Type B pancreatic cell (in vitro differentiated cells): ENCODE results near the gene GRB10. TPM values are rescaled to one million over a fixed set of nuclear protein-coding genes. Genes with fewer than 3 reads are reported as not detected.

Source experiments
- DNase-seq: peaks from one replicate; pipeline ENCODE4 v3.0.0; 2021; ENCODE audit warnings: mixed read lengths; ENCODE audit not compliant: unreplicated experiment; ENCODE audit errors: extremely low spot score
- H3K27ac Mint-ChIP-seq: 2 replicates; pipeline ENCODE4 v1.8.0; 2021; ENCODE audit warnings: mild to moderate bottlenecking, mixed read lengths
- H3K27me3 Mint-ChIP-seq: 2 replicates; pipeline ENCODE4 v1.8.0; 2021; ENCODE audit warnings: mixed read lengths
- H3K36me3 Mint-ChIP-seq: 2 replicates; pipeline ENCODE4 v1.8.0; 2021; ENCODE audit warnings: mixed read lengths
- H3K4me1 Mint-ChIP-seq: one replicate; pipeline ENCODE4 v1.8.0; 2021; ENCODE audit warnings: mixed read lengths; ENCODE audit not compliant: unreplicated experiment
- H3K4me3 Mint-ChIP-seq: 2 replicates; pipeline ENCODE4 v1.8.0; 2021; ENCODE audit warnings: mild to moderate bottlenecking, mixed read lengths
- H3K9me3 Mint-ChIP-seq: 2 replicates; pipeline ENCODE4 v1.8.0; 2021; ENCODE audit warnings: mixed read lengths
- total RNA-seq: library from RNA; stranded (reverse); gene quantifications from 2 replicates; pipeline ENCODE4 v1.2.1, GENCODE V29; 2021; ENCODE audit warnings: low replicate concordance
- TF ChIP-seq, protein P1 (sequence below): fragments of 200-600 bp; sonication (generic); conservative IDR thresholded peaks from 2 replicates; pipeline ENCODE4 v1.5.0; 2021; ENCODE audit warnings: antibody characterized with exemption, mild to moderate bottlenecking

The GRB10 gene
- total RNA-seq, 1 donor from 2014 or later = 42.3 TPM

DNA sequence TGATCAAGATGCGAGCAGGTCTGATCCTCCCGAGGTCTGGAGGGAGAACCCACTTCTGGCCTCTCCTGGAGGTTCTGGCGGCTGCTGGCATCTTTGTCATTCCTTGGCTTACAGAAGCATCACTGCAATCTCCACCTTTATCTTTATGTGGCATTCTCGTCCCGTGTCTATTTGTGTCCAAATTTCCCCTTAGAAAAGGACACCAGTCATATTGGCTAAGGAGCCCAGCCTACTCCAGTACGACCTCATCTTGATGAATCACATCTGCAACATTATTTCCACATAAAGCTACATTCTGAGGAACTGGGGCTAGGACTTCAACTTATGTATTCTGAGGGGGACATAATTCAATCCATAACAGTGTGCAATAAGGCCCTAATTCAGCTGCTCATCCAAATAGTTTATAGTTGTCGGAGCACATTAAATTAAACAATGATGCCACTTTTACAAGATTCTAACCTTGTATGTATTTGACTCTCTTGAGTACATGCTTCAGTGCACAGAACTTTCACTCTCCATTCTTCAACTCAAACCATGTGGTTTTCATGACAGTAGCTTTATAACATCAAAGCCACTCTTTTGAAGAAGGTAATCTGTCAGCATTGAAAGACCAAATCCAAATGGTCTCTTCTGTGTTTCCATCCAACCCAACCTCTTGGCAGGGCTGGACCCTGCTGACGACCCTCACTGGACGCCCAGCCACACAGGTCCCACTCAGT lies 131.3 kb downstream of the GRB10 start:
- TF ChIP-seq, protein P1, sequence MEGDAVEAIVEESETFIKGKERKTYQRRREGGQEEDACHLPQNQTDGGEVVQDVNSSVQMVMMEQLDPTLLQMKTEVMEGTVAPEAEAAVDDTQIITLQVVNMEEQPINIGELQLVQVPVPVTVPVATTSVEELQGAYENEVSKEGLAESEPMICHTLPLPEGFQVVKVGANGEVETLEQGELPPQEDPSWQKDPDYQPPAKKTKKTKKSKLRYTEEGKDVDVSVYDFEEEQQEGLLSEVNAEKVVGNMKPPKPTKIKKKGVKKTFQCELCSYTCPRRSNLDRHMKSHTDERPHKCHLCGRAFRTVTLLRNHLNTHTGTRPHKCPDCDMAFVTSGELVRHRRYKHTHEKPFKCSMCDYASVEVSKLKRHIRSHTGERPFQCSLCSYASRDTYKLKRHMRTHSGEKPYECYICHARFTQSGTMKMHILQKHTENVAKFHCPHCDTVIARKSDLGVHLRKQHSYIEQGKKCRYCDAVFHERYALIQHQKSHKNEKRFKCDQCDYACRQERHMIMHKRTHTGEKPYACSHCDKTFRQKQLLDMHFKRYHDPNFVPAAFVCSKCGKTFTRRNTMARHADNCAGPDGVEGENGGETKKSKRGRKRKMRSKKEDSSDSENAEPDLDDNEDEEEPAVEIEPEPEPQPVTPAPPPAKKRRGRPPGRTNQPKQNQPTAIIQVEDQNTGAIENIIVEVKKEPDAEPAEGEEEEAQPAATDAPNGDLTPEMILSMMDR = no peak
- H3K9me3 Mint-ChIP-seq = no peaks in the 10 kb centered on the region
- H3K4me3 Mint-ChIP-seq = no peak overlapping the region
- H3K27me3 Mint-ChIP-seq = no peaks in the 10 kb centered on the region
- H3K4me1 Mint-ChIP-seq = no peaks in the 10 kb centered on the region
- DNase-seq = no peak
- H3K36me3 Mint-ChIP-seq = peaks cover 10% of the 10 kb centered on the region
- no peak overlapping the region for H3K27ac Mint-ChIP-seq

DNA sequence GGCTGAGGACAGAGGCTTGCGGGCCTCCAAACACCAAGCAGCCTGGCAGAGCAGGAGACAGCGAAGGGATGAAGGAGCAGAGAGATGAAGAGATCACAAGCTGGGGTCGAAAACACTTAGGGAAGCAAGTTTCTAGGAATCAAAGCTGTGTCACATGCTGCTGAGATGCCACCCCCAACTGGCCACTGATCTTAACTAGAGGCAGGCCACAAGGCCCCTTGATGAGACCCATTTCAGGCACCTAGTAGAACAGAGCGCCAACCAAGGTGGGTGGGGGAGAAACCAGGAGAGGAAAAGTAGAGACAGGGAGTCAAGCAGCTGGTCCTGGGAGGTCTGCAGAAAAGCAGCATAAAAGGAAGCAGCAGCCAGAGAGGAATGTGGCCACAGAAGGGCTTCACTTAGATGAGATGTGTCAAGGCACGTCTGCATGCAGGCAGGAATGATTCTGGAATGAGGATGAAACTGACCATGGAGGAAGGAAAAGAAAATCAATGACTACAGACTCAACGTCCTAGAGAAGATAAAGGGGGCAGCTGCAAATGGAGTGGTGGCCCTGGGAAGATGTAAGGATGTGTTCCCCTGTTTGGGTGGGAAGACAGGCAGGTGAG lies 132.5 kb downstream of the GRB10 start:
- Mint-ChIP-seq H3K9me3 (no peaks in the 10 kb centered on the region), H3K36me3 (peaks cover 10% of the 10 kb centered on the region), H3K27me3 (no peaks in the 10 kb centered on the region), H3K4me3 (no peak overlapping the region), H3K27ac (no peak overlapping the region), H3K4me1 (peaks cover 3% of the 10 kb centered on the region)
- DNase-seq = no peak
- TF ChIP-seq, protein P1 = no peak

DNA sequence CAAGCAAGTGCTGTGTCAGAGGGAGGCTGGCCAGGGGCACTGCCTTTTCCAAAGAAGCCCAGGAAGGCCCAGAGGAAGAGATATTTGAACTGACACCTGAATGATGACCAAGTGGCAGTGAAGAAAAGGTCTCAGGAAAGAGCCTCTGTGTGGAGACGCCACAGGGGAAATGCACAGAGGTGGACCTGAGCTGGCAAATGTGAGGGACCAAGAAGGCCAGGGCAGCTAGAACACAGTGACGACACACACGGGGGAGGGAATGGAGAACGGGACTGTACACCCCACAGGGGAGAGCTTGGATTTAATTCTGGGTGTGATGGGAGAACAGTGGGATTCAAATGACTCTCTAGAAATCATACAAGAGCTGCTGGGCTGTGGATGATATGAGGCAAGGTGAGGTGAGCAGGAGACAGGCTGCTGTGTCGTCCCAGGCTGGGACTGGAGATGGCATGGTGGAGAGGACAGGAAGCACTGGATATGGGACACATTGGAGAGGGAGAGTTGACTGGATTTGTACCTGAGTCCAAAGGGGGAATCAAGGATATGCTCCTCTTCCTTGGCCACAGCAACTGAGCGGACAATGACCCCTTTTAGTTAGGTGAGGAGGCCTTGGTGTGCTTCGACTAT lies 133.3 kb downstream of the GRB10 start:
- H3K36me3 Mint-ChIP-seq = peaks cover 10% of the 10 kb centered on the region
- H3K27me3 Mint-ChIP-seq = no peaks in the 10 kb centered on the region
- H3K9me3 Mint-ChIP-seq = no peaks in the 10 kb centered on the region

DNA sequence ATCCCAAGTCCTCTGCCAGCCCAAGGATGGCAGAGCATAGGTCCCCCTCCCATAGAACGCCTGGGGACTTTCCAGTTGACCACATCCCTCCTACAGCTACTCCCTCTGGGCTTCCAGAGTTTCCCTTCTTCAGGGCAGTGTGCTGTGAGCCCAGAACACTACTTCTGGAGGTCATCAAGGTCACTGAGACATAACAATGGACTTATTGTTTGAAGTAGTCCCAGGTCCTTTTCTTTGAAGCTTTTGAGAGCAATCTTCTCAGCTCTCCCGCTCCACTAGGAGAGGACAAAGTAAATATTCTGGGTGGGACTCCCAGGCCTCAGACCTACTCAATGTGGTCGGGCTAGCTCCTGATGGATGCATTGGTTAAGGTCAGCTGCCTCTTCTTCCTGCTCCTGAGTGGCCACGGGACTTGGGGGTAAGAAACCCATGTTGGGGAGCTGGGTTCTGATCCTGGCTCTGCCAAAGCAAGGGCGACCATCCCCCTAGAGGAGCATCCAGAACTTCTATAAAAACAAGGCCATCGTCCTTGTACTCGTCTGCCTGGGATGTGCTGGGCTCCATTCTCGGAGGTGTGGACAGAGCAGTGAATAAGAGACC lies 134.0 kb downstream of the GRB10 start:
- no peaks in the 10 kb centered on the region for H3K9me3 Mint-ChIP-seq
- peaks cover 10% of the 10 kb centered on the region for H3K36me3 Mint-ChIP-seq
- H3K4me3 Mint-ChIP-seq = no peak overlapping the region
- TF ChIP-seq, protein P1 = no peak
- H3K4me1 Mint-ChIP-seq = peaks cover 4% of the 10 kb centered on the region
- H3K27me3 Mint-ChIP-seq = no peaks in the 10 kb centered on the region
- DNase-seq = no peak
- no peak overlapping the region for H3K27ac Mint-ChIP-seq

More for the DNA sequence above, 133.3 kb downstream of the GRB10 start:
- TF ChIP-seq, protein P1 = no peak
- Mint-ChIP-seq H3K4me3 (no peak overlapping the region), H3K4me1 (peaks cover 4% of the 10 kb centered on the region), H3K27ac (no peak overlapping the region)
- no peak for DNase-seq

DNA sequence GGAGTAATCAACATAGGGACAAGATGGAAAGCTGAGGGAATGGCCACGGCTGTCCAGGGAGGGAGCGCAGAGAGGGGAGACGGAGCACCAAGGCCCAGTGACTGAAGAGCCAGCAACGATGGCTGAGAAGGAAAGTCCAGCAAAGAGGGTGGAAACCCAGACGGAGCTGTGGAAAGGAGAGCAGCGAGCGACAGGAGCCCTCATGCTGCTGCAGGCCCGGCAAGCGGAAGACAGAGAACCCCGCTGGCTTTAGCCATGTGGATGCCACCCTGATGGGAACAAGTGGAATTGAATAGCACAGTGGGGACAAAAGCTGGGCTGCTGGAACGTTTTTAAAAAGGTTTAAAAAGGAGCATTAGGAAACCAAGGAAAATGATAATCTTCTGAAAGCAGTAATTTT lies 134.6 kb downstream of the GRB10 start:
- no peaks in the 10 kb centered on the region for H3K9me3 Mint-ChIP-seq
- no peaks in the 10 kb centered on the region for H3K27me3 Mint-ChIP-seq
- TF ChIP-seq, protein P1 = no peak
- peaks cover 10% of the 10 kb centered on the region for H3K36me3 Mint-ChIP-seq
- H3K4me1 Mint-ChIP-seq = peaks cover 4% of the 10 kb centered on the region
- DNase-seq = no peak
- no peak overlapping the region for H3K4me3 Mint-ChIP-seq
- no peak overlapping the region for H3K27ac Mint-ChIP-seq
